Neural cell (in vitro differentiated cells): Measurements from ENCODE around the gene LRMDA. TPM values are rescaled to one million over a fixed set of nuclear protein-coding genes. Genes with fewer than 3 reads are reported as not detected.

Experiments used
- H2AFZ ChIP-seq: fragments of 200-600, 300-800 bp; sonication (generic), shearing (Covaris generic); 2 replicates; pipeline ENCODE4 v1.6.0; 2014; ENCODE audit warnings: low read depth, mild to moderate bottlenecking, antibody characterized with exemption, low read length, moderate library complexity
- H3F3A ChIP-seq: fragments of 200-600 bp; shearing (Covaris generic); 2 replicates; pipeline ENCODE4 v1.6.1; 2016; ENCODE audit warnings: mild to moderate bottlenecking, moderate library complexity, mixed read lengths, antibody characterized with exemption, low read length; ENCODE audit not compliant: insufficient read depth, poor library complexity, severe bottlenecking
- H3K27ac ChIP-seq: fragments of 200-600, 300-800 bp; sonication (generic), shearing (Covaris generic); 2 replicates; pipeline ENCODE4 v1.5.1; 2014; ENCODE audit warnings: mild to moderate bottlenecking, low read length, moderate library complexity
- H3K27me3 ChIP-seq: fragments of 300-800, 200-600 bp; sonication (generic), shearing (Covaris generic); 2 replicates; pipeline ENCODE4 v1.6.0; 2014; ENCODE audit warnings: mild to moderate bottlenecking, low read depth, low read length, moderate library complexity; ENCODE audit not compliant: insufficient read depth
- H3K36me3 ChIP-seq: fragments of 300-800, 200-600 bp; sonication (generic), shearing (Covaris generic); 2 replicates; pipeline ENCODE4 v1.5.1; 2014; ENCODE audit warnings: mild to moderate bottlenecking, antibody characterized with exemption, low read length, moderate library complexity; ENCODE audit not compliant: insufficient read depth
- H3K4me2 ChIP-seq: fragments of 300-800, 200-600 bp; sonication (generic), shearing (Covaris generic); 2 replicates; pipeline ENCODE4 v1.6.0; 2014; ENCODE audit warnings: mild to moderate bottlenecking, low read length
- H3K4me3 ChIP-seq: fragments of 300-800, 200-600 bp; sonication (generic), shearing (Covaris generic); 2 replicates; pipeline ENCODE4 v1.5.1; 2014; ENCODE audit warnings: mild to moderate bottlenecking, low read length, moderate library complexity
- H3K79me2 ChIP-seq: fragments of 200-600 bp; shearing (Covaris generic); replicated peaks from 2 replicates; pipeline ENCODE4 v1.6.0; 2014; ENCODE audit warnings: mild to moderate bottlenecking, low read length, moderate library complexity; ENCODE audit not compliant: insufficient read depth
- H3K9ac ChIP-seq: fragments of 300-800, 200-600 bp; sonication (generic), shearing (Covaris generic); 2 replicates; pipeline ENCODE4 v1.6.1; 2016; ENCODE audit warnings: mild to moderate bottlenecking, low read length, mixed read lengths
- H3K9me2 ChIP-seq: fragments of 200-600 bp; shearing (Covaris generic); 2 replicates; pipeline ENCODE4 v1.6.1; 2016; ENCODE audit warnings: mild to moderate bottlenecking, low read length, mixed read lengths; ENCODE audit not compliant: insufficient read depth
- H3K9me3 ChIP-seq: fragments of 200-600, 300-800 bp; sonication (generic), shearing (Covaris generic); 2 replicates; pipeline ENCODE4 v1.6.1; 2016; ENCODE audit warnings: mild to moderate bottlenecking, mixed run types, low read length, moderate library complexity, mixed read lengths
- H4K20me1 ChIP-seq: fragments of 200-600 bp; shearing (Covaris generic); 2 replicates; pipeline ENCODE4 v1.6.1; 2016; ENCODE audit warnings: mild to moderate bottlenecking, mixed run types; ENCODE audit not compliant: insufficient read depth
- CTCF ChIP-seq: fragments of 450-650 bp; IDR thresholded peaks from 2 replicates; pipeline ENCODE4 v1.5.1; 2014; ENCODE audit warnings: antibody characterized with exemption, mild to moderate bottlenecking, moderate library complexity; ENCODE audit not compliant: poor library complexity, severe bottlenecking
- EP300 ChIP-seq: fragments of 450-650 bp; conservative IDR thresholded peaks from 2 replicates; pipeline ENCODE4 v1.6.1; 2014; ENCODE audit warnings: antibody characterized with exemption, mild to moderate bottlenecking, moderate library complexity; ENCODE audit not compliant: poor library complexity, severe bottlenecking
- EZH2 ChIP-seq: fragments of 200-600, 300-800 bp; shearing (Covaris generic), sonication (generic); IDR thresholded peaks from 2 replicates; pipeline ENCODE4 v1.6.1; 2014; ENCODE audit warnings: antibody characterized with exemption, low read length, borderline replicate concordance, mild to moderate bottlenecking; ENCODE audit not compliant: insufficient read depth, poor library complexity, severe bottlenecking
- MXI1 ChIP-seq: fragments of 450-650 bp; conservative IDR thresholded peaks from 2 replicates; pipeline ENCODE4 v1.6.1; 2014; ENCODE audit warnings: antibody characterized with exemption, mild to moderate bottlenecking; ENCODE audit not compliant: poor library complexity, severe bottlenecking
- POLR2AphosphoS5 ChIP-seq: IDR thresholded peaks from 2 replicates; pipeline ENCODE4 v1.6.1; 2012
- RAD21 ChIP-seq: fragments of 450-650 bp; conservative IDR thresholded peaks from 2 replicates; pipeline ENCODE4 v1.6.1; 2014; ENCODE audit warnings: antibody characterized with exemption, mild to moderate bottlenecking, moderate library complexity
- REST ChIP-seq: IDR thresholded peaks from 2 replicates; pipeline ENCODE4 v1.6.1; 2012; ENCODE audit warnings: borderline replicate concordance
- SMC3 ChIP-seq: fragments of 450-650 bp; conservative IDR thresholded peaks from 2 replicates; pipeline ENCODE4 v1.6.1; 2014; ENCODE audit warnings: antibody characterized with exemption, mild to moderate bottlenecking, moderate library complexity; ENCODE audit not compliant: poor library complexity
- TAF1 ChIP-seq: IDR thresholded peaks from 2 replicates; pipeline ENCODE4 v1.6.1; 2012; ENCODE audit warnings: low read depth
- polyA plus RNA-seq: library from polyadenylated mRNA; depleted of rRNA; stranded (reverse); fragments of >200 nt; gene quantifications from 2 replicates; pipeline ENCODE4 v1.2.3, GENCODE V29; 2014

The LRMDA gene
- polyA plus RNA-seq, 1 donor from 2014 or later: 5.6 TPM

- H2AFZ ChIP-seq: no peak overlapping the region
- H3K27me3 ChIP-seq: no peaks in the 10 kb centered on the region
- no peak overlapping the region for H3K9ac ChIP-seq
- no peak overlapping the region for H3K4me2 ChIP-seq
- no peaks in the 10 kb centered on the region for H3K9me3 ChIP-seq
- H3K36me3 ChIP-seq: no peaks in the 10 kb centered on the region
- no peaks in the 10 kb centered on the region for H3F3A ChIP-seq
- no peaks in the 10 kb centered on the region for H3K9me2 ChIP-seq
- no peaks in the 10 kb centered on the region for H3K79me2 ChIP-seq
- TF ChIP-seq CTCF: no peak
- H3K27ac ChIP-seq: no peak overlapping the region
- no peak overlapping the region for H3K4me3 ChIP-seq
- no peaks in the 10 kb centered on the region for H4K20me1 ChIP-seq
Observed at GRCh38 chr10:76395251-76395650, 963.8 kb downstream of the LRMDA start.

GRCh38 chr10:76396134-76396533 lies 964.7 kb downstream of the LRMDA start:
- no peak overlapping the region for H3K4me3 ChIP-seq
- H2AFZ ChIP-seq: no peak overlapping the region
- no peaks in the 10 kb centered on the region for H3K79me2 ChIP-seq
- H3K4me2 ChIP-seq: no peak overlapping the region
- H3K36me3 ChIP-seq: no peaks in the 10 kb centered on the region
- no peak overlapping the region for H3K9ac ChIP-seq
- H3K9me3 ChIP-seq: no peaks in the 10 kb centered on the region
- H3K27ac ChIP-seq: no peak overlapping the region
- H3F3A ChIP-seq: no peaks in the 10 kb centered on the region
- no peaks in the 10 kb centered on the region for H4K20me1 ChIP-seq
- no peaks in the 10 kb centered on the region for H3K9me2 ChIP-seq
- TF ChIP-seq TAF1 (no peak), POLR2AphosphoS5 (no peak), EP300 (no peak), CTCF (no peak), RAD21 (no peak), SMC3 (no peak), REST (no peak), EZH2 (no peak), MXI1 (no peak)
- no peaks in the 10 kb centered on the region for H3K27me3 ChIP-seq
